Thyroid gland (tissue), 4 donors: ENCODE measurements around the gene CNPY4. TPM values are rescaled to one million over a fixed set of nuclear protein-coding genes. Genes with fewer than 3 reads are reported as not detected.
A peak's percentile ranks its signal among the peaks of the same experiment; 100 is the strongest.

Experiments used
- DNase-seq, 2 donors: peaks; one replicate each; pipeline ENCODE4 v3.0.0-alpha.2; 2019
- H3K27ac ChIP-seq, 3 donors: fragments of 200-600 bp; sonication (generic); 1 replicate in 2 of 3; 2 replicates in 1 of 3; pipeline ENCODE4 v1.5.1; 2016 to 2019; ENCODE audit warnings: mild to moderate bottlenecking in 1 of 3, moderate library complexity in 1 of 3
- H3K27me3 ChIP-seq: fragments of 200-600 bp; sonication (generic); one replicate; pipeline ENCODE4 v1.5.1; 2019
- H3K36me3 ChIP-seq, 2 donors: fragments of 200-600 bp; sonication (generic); one replicate each; pipeline ENCODE4 v1.5.1; 2016 to 2019
- H3K4me1 ChIP-seq, 2 donors: fragments of 200-600 bp; sonication (generic); one replicate each; pipeline ENCODE4 v1.5.1; 2017 to 2019
- H3K4me3 ChIP-seq, 3 donors: fragments of 200-600 bp; sonication (generic); replicated peaks in 1 of 3; 1 replicate in 2 of 3; 2 replicates in 1 of 3; pipeline ENCODE4 v1.5.1; 2016; ENCODE audit warnings: mild to moderate bottlenecking in 1 of 3
- H3K9me3 ChIP-seq: fragments of 200-600 bp; sonication (generic); one replicate; pipeline ENCODE4 v1.5.1; 2017
- POLR2A ChIP-seq, 2 donors: fragments of 450-650 bp; IDR thresholded peaks; one replicate each; pipeline ENCODE4 v1.6.1; 2017; ENCODE audit warnings: antibody characterized with exemption in 2 of 2, mild to moderate bottlenecking in 2 of 2, moderate library complexity in 1 of 2
- WGBS, 2 donors: methylation state at CpG; one replicate each; pipeline ENCODE4 v1.1.5; 2017; 5-methylcytosine and 5-hydroxymethylcytosine counted together
- intact Hi-C: fragments of 100-400 bp; cut with DNase I; formaldehyde crosslinking; loops from one replicate; pipeline ENCODE4 v1.15.1; 2023
- total RNA-seq, 4 donors: library from RNA; depleted of rRNA; stranded (reverse); fragments of >200 nt; gene quantifications; one replicate each; pipeline ENCODE4 v1.2.3, GENCODE V29; 2016
- TF ChIP-seq, protein P1 (sequence below), 6 experiments: fragments of 200-600 bp in 3 of 6; fragments of 450-650 bp in 3 of 6; sonication (generic) in 3 of 6; IDR thresholded peaks; one replicate each; pipeline ENCODE4 v1.5.1; 2016 to 2019; ENCODE audit warnings: antibody characterized with exemption in 6 of 6, mild to moderate bottlenecking in 2 of 6, inconsistent platforms in 1 of 6, moderate library complexity in 1 of 6

Gene CNPY4
- total RNA-seq, 4 donors from 2014 or later = 4.1 to 14.5 (median 13.1) TPM

- whole genome bisulfite sequencing, 2 donors = 92 to 98% methylated on average over 2 of the region's 2 CpGs
- TF ChIP-seq, protein P1, sequence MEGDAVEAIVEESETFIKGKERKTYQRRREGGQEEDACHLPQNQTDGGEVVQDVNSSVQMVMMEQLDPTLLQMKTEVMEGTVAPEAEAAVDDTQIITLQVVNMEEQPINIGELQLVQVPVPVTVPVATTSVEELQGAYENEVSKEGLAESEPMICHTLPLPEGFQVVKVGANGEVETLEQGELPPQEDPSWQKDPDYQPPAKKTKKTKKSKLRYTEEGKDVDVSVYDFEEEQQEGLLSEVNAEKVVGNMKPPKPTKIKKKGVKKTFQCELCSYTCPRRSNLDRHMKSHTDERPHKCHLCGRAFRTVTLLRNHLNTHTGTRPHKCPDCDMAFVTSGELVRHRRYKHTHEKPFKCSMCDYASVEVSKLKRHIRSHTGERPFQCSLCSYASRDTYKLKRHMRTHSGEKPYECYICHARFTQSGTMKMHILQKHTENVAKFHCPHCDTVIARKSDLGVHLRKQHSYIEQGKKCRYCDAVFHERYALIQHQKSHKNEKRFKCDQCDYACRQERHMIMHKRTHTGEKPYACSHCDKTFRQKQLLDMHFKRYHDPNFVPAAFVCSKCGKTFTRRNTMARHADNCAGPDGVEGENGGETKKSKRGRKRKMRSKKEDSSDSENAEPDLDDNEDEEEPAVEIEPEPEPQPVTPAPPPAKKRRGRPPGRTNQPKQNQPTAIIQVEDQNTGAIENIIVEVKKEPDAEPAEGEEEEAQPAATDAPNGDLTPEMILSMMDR (IDR thresholded peaks at IDR 0.05) = no peak
- TF ChIP-seq POLR2A (IDR thresholded peaks at IDR 0.05) = no peak
- Histone ChIP-seq H3K9me3 (no peaks in the 10 kb centered on the region), H3K4me1 (peaks cover 0 to 7% of the 10 kb centered on the region in 2 donors), H3K27me3 (no peaks in the 10 kb centered on the region), H3K36me3 (no peaks in the 10 kb centered on the region), H3K27ac (no peak overlapping the region), H3K4me3 (no peak overlapping the region)
- no peak for DNase-seq
- intact Hi-C loops = no loop called here
Measured at GRCh38 chr7:100147278-100147677, 27.8 kb downstream of the CNPY4 start.

GRCh38 chr7:100148225-100148558 is 28.8 kb downstream of the CNPY4 start:
- WGBS, 2 donors = 25 to 32% methylated on average over 14 of the region's 14 CpGs
- Histone ChIP-seq H3K4me1 (peaks cover 0 to 7% of the 10 kb centered on the region in 2 donors), H3K36me3 (no peaks in the 10 kb centered on the region), H3K9me3 (no peaks in the 10 kb centered on the region), H3K4me3 (no peak overlapping the region), H3K27ac (peak overlapping the region in 2 of 3 donors; percentile 10 to 28), H3K27me3 (no peaks in the 10 kb centered on the region)
- TF ChIP-seq, protein P1 (IDR thresholded peaks at IDR 0.05) = no peak
- no peak for TF ChIP-seq POLR2A (IDR thresholded peaks at IDR 0.05)
- DNase-seq = no peak
- intact Hi-C loops = no loop called here

GRCh38 chr7:100148559-100149328 is 29.3 kb downstream of the CNPY4 start, which contains the start of gene LAMTOR4:
Gene LAMTOR4, plus strand, starts transcription at chr7:100148918. Its CDS starts 55 bp downstream, at chr7:100148973.
- WGBS, 2 donors = 0 to 1% methylated on average over 32 to 34 of the region's 46 CpGs
- peak; percentile 99 for DNase-seq
- Histone ChIP-seq H3K4me1 (peaks cover 0 to 7% of the 10 kb centered on the region in 2 donors), H3K36me3 (no peaks in the 10 kb centered on the region), H3K4me3 (peak within 1 kb of the TSS; percentile 45 to 92 (median 54)), H3K27me3 (no peaks in the 10 kb centered on the region), H3K27ac (peak within 1 kb of the TSS; percentile 21 to 88 (median 74)), H3K9me3 (no peaks in the 10 kb centered on the region)
- TF ChIP-seq, protein P1 (IDR thresholded peaks at IDR 0.05) = no peak
- TF ChIP-seq POLR2A (IDR thresholded peaks at IDR 0.05) = peak in 1 of 2 donors; percentile 84
- intact Hi-C loops = no loop called here

DNA sequence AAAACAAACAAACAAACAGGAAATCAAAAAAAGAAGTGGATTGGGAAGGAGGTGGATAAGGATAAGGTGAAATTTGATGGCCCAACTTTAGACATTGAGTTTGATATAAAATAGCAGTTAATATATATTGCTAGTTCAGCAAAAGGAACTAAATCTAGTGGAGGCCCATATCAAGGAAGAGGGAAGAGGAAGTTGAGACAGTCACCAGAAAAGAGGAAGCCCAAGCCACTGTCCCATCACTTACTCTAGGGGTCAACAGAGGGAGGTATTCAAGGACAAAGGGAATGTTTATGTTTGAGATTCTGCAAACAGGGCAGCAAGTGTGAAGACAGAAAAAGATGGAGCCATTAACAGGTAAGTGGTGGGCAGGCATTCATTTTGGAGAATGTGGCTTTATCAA is 33.0 kb downstream of the CNPY4 start:
- Histone ChIP-seq H3K36me3 (peaks cover 0 to 8% of the 10 kb centered on the region in 2 donors), H3K27ac (no peak overlapping the region), H3K9me3 (no peaks in the 10 kb centered on the region), H3K27me3 (no peaks in the 10 kb centered on the region), H3K4me3 (no peak overlapping the region), H3K4me1 (peaks cover 2 to 14% of the 10 kb centered on the region in 2 donors)
- DNase-seq = no peak
- intact Hi-C loops = no loop called here
- TF ChIP-seq, protein P1 (IDR thresholded peaks at IDR 0.05) = no peak
- TF ChIP-seq POLR2A (IDR thresholded peaks at IDR 0.05) = no peak

GRCh38 chr7:100152937-100153666 is 33.7 kb downstream of the CNPY4 start:
- no peak for TF ChIP-seq POLR2A (IDR thresholded peaks at IDR 0.05)
- TF ChIP-seq, protein P1 (IDR thresholded peaks at IDR 0.05) = no peak
- no peaks in the 10 kb centered on the region for H3K27me3 ChIP-seq
- no peak overlapping the region for H3K27ac ChIP-seq
- no peak for DNase-seq
- intact Hi-C loops = no loop called here
- no peaks in the 10 kb centered on the region for H3K9me3 ChIP-seq
- 91 to 92% methylated on average over 16 to 17 of the region's 18 CpGs for WGBS, 2 donors
- H3K4me3 ChIP-seq = no peak overlapping the region
- H3K36me3 ChIP-seq = peaks cover 0 to 8% of the 10 kb centered on the region in 2 donors
- H3K4me1 ChIP-seq = peaks cover 9 to 20% of the 10 kb centered on the region in 2 donors
